GM19025 (cell line): ENCODE measurements around the gene UGT1A7.

Experiments
- ATAC-seq: cut with Tn5 transposase; IDR thresholded peaks from one replicate; pipeline ENCODE4 v1.9.1; 2021; ENCODE audit warnings: mild to moderate bottlenecking, low read depth, moderate library complexity; ENCODE audit not compliant: unreplicated experiment

The UGT1A7 gene

DNA sequence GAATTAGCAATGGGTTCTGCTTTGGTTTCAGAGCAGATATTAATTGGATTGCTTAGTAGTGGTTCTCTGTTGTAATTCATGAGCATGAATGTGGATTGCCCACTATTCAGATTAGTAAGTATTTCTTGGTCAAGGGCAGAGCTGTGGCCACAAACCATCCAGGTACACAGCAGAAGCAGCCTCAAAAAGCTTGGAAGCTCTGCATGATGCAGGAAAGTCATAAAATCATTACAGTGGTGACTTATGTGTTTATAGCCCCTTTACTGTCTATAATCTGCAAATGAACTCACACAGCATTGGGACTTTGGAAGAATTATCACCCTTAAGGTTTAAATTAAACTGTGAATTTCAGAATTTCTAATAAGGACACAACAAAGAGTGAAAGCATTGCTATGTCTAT is 76.4 kb downstream of the UGT1A7 start:
- ATAC-seq = no peak

DNA sequence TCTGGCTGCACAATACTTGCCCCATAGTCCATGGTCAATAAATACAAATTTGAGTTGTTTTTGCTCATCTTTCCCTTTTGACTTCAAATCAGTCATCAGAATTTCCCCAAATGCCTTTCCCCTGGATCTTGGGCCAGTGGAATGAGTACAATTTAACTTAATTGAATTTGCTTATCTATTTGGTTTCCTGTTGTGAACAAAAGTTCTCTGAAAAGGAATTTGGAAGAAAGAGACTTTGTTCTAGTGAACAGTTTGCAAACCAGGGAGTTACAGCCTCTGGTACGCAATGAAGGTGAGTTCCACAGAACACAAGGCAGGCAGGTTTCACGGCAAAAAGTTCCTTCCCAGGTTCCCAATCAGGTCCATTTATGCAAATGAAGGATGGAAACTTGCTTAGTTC is 77.1 kb downstream of the UGT1A7 start:
- ATAC-seq = no peak

DNA sequence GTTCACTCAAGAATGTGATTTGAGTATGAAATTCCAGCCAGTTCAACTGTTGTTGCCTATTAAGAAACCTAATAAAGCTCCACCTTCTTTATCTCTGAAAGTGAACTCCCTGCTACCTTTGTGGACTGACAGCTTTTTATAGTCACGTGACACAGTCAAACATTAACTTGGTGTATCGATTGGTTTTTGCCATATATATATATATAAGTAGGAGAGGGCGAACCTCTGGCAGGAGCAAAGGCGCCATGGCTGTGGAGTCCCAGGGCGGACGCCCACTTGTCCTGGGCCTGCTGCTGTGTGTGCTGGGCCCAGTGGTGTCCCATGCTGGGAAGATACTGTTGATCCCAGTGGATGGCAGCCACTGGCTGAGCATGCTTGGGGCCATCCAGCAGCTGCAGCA is 78.3 kb downstream of the UGT1A7 start, which contains the start of gene UGT1A1:
UGT1A1 (plus strand) TSS at position 228 of the 400 bp plus-strand sequence; CDS start at position 246, 18 bp downstream.
- ATAC-seq = no peak

DNA sequence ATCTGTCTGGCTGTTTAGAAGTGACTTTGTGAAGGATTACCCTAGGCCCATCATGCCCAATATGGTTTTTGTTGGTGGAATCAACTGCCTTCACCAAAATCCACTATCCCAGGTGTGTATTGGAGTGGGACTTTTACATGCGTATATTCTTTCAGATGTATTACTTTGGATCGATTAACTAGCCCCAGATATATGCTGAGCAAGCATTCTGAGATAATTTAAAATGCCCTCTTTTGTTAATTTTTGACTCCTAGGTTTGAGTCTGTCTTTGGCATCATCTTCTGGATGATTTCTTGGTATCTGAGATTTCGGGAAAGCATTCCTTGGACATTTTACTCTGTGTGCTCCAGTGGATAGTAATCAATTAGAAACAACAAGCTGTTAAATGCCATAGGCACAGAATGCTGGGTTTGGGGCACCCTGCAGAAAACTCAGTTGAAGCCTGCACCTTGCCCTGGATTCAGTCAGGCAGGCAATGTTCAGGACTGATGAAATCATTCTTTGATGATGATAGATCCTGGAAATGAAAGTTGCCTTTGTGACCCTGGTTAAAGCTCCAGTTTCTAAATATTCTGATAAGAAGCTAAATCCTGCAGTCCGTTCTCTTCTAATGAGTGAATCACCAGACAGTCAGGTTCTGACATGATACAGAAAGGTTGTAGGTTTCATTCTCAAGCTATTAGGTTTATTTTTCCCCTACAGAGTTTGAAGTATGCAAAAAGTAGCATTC is 79.5 kb downstream of the UGT1A7 start:
- no peak for ATAC-seq

DNA sequence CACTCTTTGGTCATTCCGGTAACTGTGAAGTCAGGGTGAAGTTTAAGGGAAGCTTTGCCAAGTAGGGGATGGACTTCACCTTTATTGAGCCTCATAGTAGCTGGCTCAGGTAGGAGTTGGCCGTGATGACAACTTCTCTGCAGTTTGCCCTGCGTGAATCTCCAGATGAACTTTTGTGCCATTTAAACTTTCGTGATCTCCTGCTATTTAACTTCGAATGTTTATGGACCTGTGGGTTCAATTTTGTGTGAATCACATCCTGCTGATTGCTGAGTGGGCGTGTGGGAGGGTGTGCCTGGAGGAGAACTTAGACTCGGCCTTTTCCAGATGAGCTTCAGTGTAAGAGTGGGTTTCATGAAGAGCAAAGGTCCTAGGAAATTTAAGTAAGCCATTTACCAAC is 82.6 kb downstream of the UGT1A7 start:
- no peak for ATAC-seq

DNA sequence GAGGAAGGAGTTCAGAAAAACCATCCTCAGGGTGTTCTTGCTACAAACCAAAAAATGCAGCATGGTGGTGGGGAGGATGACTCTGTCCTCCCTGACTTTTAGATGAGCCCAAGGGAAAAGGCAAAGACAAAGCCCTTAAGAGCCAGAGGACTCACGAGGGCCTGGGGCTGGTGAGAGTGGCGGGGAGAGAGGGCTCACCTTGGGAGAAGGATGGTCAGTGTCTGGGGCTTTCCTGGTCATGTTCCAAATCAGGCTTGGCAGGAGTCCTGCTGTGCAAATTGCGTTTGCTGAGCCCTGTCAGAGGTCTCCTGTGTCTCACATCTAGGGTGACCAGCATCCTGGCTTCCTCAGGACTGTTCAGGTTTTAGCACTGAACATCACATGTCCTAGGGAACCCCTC is 83.1 kb downstream of the UGT1A7 start:
- no peak for ATAC-seq

DNA sequence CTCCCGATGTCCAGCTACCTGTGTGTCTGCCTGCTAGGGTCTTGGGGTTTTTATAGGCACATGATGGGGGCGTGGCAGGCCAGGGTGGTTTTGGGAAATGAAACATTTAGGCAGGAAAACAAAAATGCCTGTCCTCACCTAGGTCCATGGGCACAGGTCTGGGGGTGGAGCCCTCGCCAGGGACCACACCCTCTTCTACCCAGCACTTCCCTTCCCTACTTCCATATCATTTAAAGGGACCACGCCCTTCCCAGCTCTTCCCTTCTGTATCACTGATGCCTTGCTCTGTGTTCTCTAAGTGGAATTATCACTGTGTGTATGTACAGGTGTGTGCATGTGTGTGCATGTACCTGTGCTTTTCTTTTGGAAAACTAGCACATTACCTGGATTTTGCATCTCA is 84.7 kb downstream of the UGT1A7 start:
- ATAC-seq = no peak

DNA sequence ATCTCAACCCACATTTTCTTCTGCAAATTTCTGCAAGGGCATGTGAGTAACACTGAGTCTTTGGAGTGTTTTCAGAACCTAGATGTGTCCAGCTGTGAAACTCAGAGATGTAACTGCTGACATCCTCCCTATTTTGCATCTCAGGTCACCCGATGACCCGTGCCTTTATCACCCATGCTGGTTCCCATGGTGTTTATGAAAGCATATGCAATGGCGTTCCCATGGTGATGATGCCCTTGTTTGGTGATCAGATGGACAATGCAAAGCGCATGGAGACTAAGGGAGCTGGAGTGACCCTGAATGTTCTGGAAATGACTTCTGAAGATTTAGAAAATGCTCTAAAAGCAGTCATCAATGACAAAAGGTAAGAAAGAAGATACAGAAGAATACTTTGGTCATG is 86.4 kb downstream of the UGT1A7 start:
- no peak for ATAC-seq

DNA sequence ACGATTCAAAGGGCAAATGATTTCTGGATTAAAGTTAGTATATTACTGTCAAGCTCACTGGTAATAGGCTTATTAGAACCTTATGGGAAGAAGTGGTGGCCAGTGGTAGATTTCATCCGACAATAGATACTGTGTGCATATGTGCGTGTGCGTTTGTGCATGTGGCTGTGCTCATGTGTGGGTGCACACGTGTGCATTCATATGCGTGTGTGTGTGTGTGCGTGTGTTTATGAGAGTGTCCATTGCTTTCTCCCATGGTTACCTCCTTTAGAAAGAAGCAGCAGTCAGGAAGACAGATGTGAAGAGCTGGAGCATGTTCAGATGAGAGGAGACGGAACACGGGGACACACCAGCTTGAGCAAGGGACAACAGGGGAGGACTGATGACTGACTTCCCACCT is 87.6 kb downstream of the UGT1A7 start:
- no peak for ATAC-seq

DNA sequence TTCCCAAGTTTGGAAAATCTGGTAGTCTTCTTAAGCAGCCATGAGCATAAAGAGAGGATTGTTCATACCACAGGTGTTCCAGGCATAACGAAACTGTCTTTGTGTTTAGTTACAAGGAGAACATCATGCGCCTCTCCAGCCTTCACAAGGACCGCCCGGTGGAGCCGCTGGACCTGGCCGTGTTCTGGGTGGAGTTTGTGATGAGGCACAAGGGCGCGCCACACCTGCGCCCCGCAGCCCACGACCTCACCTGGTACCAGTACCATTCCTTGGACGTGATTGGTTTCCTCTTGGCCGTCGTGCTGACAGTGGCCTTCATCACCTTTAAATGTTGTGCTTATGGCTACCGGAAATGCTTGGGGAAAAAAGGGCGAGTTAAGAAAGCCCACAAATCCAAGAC is 90.5 kb downstream of the UGT1A7 start:
- ATAC-seq = no peak

DNA sequence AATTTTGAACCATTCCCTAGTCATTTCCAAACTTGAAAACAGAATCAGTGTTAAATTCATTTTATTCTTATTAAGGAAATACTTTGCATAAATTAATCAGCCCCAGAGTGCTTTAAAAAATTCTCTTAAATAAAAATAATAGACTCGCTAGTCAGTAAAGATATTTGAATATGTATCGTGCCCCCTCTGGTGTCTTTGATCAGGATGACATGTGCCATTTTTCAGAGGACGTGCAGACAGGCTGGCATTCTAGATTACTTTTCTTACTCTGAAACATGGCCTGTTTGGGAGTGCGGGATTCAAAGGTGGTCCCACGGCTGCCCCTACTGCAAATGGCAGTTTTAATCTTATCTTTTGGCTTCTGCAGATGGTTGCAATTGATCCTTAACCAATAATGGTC is 90.9 kb downstream of the UGT1A7 start:
- ATAC-seq = no peak

DNA sequence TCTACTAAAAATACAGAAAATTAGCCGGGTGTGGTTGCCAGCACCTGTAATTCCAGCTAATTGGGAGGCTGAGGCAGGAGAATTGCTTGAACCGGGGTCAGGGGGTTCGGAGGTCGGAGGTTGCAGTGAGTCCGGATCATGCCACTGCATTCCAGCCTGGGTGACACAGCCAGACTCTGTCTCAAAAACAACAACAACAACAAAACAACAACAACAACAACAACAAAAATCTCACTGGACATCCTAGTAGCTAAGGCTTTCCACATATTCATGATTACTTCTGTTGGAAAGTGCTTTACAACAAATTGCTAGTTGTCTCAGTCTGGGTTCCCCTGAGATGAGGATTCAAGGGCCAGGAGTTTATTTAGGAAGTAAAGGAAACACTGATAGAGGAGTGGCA is 92.2 kb downstream of the UGT1A7 start:
- ATAC-seq = no peak

DNA sequence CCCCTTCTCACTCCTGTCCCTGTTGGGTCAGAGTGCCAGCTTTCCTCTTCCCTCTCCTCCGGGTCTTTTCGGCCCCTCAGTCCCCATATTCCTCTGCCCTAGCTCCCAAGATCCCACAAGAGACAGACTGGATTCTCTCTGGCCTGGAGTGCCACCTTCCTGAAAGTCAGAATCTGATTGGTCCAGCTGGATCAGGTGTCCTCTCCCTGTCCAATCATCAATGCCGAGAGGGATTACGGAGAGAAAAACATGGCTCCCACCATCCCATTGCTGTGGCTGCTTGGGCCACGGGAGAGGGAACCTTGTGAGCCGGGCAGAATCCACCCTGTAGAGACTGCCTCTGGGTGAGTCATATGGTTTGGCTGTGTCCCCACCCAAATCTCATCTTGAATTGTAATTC is 93.7 kb downstream of the UGT1A7 start:
- no peak for ATAC-seq

DNA sequence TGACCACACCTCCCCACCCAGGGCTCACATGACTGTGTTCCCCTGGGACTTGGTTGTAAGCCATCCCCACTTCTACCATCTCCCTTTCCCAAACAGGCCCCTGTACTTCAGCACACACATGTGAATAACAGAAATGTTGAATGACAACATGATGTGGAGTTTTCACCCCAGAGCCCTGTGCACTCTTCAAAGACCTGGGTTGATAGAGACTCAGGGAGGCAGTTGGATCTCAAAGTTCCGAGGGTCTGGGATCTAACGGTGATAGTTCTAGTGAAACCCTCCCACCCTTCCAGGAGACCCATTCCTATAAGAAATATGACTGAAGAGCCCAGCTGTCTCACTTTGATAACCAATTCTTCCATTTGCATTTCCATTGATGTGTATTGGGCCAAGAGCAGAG is 96.3 kb downstream of the UGT1A7 start, which contains the start of gene MROH2A:
MROH2A (plus strand) TSS at position 301 of the 400 bp plus-strand sequence. CDS start 1,029 bp downstream, outside the sequence.
- no peak for ATAC-seq

DNA sequence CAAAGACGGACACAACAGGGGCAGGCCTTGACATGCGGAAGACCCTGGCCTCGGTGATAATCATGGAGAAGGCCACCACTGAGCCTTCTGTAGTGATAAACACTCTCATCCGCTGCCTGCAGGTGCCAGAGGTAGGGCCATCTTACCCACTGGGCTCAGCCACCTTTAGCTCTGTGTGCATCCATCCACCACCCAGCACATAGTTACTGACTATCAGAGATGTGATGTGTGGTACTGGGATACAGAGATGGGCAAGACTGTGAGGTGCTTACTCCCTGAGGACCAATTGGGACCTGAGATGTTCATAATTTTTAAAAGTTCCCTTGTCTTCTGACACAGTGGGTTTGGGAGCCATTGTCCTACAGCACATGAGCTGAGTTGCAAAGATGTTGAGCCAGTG is 98.0 kb downstream of the UGT1A7 start:
- no peak for ATAC-seq

DNA sequence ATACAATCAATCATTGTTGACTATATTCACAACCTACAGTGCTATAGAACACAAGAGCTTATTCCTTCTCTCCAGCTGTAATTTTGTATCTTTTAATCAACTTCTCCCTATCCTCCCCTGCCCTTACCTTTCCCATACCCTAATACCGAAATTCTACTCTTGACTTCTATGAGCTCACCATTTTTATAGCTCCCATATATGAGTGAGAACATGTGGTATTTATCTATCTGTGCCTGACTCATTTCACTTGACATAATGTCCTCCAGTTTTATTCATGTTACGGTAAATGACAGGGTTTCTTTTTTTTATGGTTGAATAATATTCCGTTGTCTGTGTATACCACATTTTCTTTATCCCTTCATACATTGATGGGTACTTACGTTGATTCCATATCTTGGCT is 99.1 kb downstream of the UGT1A7 start:
- no peak for ATAC-seq

DNA sequence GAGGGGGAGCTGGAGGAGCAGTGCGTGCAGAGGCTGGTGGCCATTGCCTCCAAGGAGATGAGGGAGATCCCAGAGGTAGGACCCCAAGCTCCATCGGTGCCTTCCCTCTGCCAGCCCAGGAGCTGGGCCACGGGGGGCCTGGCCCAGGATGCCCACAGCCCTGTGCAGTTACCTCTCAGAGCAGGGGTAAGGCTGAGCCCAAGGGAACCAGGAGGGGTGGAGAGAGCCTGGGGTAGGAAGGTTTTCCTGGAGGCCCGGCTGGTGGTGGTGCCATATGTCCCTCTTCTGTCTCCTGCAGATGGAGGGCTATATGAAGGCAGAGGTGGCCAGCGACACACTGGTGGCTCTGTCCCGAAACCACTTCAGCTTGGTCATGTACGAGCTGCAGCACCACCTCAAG is 107.9 kb downstream of the UGT1A7 start:
- no peak for ATAC-seq

DNA sequence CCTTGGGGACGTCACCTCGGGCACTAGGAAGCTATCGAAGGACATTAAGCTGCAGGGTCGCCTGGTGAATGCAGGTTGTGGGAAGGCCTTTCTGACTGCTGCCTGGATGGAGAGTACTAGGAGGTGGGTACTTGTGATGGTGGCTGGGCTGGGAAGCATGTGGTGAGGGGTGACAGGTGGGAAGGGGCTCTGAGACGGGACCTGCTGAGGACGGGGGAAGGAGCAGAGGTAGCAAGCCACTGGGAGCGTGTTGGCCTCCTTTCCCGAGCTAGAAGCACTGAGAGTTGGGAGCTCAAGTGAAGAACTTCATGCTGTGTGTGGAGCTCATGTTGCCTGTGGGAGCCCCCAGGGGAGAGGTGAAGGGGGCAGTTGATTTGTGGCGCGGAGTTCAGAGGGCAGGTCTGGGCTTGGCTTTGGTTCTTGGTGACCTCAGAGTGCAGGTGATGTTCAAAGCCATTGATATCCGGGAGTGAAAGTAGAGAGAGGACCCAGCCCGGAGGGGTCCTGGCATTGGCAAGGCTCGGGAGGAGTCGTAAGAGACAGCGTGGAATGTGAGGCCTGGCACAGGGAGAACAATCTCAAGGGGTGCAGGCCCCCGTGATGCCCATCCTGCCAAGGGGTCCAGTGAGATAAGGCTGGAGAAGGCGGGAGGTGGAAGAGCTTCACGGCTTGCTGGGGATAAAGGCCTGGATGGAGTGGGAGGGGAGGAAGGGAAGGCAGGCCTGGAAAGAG is 109.6 kb downstream of the UGT1A7 start:
- ATAC-seq = no peak

DNA sequence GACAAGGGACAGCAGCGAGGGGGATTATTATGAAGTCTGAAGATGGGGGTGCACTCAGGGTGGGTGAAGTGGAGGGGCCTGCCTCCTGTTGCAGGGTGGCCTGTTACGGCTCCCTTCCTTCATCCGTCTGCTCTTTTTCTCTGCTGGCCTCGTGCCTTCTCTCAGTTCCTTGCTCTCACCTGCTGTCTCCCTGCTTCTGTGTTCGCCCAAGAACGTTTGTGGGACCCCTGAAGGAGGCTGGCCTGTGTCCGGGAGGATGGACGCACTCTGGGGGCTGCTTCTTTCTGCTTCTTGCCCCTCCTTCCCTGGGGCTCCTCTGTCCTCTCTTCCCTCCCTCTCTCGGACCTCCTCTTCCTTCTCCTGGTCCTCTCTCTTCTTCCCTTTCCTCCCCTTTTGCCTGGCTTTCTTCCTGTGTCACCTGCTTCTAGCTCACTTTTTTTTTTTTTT is 110.2 kb downstream of the UGT1A7 start:
- ATAC-seq = no peak

DNA sequence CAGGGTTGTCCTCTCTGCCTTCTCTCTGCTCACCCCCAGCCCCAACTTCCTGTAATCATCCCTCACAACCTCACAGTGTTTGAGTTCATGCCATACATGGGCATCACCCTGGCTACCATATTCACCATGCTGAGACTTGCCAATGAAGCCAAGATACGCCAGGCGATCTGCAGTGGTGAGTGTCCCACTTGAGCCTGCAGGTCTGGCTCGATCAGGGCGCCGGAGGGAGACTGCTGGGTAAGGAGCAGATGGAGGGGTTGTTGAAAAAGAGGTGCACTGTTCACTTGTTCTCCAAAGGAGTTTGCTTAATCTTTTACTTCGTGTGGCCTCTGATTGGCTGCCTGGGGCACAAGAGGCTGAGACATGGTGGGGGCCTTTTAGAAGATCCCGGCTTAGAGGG is 111.0 kb downstream of the UGT1A7 start:
- no peak for ATAC-seq

DNA sequence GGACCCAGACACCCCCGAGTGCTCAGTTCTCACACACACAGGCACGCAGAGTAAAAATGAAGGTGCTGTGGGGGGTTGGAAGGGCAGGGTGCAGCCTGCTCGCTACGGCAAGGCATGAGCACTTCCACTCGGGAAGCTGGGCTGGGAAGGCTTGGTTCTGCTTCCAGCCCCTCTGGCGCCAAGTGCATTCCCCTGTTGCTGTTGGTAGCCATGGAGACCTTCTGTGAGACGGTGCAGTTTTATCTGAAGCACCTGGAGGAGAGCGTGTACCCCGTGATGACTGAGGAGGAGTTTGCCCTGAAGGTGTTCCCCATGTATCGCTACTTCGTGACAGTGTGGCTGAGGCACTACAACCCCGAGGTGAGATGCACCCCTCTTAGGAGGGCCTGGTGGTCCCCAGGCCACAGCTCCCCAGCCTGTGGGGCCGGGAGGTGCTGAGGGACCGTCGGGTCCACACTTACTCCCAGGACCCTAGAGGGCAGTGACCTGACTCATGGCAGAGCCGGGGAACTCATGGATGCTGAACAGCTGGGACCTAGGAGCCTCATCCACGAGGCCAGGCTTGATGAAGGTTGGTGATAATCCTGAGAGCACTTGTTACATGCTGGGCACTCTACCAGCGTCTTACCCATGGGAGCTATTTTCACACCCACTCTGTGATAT is 111.9 kb downstream of the UGT1A7 start:
- no peak for ATAC-seq
